ENCODE measurements around the gene KCNT2.

DNA sequence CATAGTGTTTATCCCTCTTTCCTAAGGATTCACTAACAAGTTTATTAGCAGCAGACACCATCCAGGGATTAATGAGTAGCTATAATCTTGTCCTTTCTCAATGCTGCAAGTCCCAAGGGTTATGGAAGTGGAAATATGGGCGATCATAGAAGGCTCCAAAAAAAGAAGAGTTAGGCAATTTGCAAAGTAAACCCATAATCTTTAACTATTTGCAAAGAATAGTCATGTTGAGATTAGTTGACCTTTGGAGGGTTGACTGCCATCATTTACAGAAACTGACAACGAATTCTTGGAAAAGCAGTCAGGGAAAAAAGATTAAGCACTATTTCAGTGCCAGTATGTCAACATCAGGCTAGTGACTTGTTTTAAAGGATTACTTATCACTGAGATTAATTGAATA is 169.9 kb downstream of the KCNT2 start:
- TF ChIP-seq, protein P1, sequence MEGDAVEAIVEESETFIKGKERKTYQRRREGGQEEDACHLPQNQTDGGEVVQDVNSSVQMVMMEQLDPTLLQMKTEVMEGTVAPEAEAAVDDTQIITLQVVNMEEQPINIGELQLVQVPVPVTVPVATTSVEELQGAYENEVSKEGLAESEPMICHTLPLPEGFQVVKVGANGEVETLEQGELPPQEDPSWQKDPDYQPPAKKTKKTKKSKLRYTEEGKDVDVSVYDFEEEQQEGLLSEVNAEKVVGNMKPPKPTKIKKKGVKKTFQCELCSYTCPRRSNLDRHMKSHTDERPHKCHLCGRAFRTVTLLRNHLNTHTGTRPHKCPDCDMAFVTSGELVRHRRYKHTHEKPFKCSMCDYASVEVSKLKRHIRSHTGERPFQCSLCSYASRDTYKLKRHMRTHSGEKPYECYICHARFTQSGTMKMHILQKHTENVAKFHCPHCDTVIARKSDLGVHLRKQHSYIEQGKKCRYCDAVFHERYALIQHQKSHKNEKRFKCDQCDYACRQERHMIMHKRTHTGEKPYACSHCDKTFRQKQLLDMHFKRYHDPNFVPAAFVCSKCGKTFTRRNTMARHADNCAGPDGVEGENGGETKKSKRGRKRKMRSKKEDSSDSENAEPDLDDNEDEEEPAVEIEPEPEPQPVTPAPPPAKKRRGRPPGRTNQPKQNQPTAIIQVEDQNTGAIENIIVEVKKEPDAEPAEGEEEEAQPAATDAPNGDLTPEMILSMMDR (IDR thresholded peaks at IDR 0.05; ENCODE audit: poor library complexity, severe bottlenecking): no peak
- TF ChIP-seq SMC3 (conservative IDR thresholded peaks at IDR 0.05; ENCODE audit: poor library complexity) (no peak), RAD21 (conservative IDR thresholded peaks at IDR 0.05) (no peak), EP300 (conservative IDR thresholded peaks at IDR 0.05; ENCODE audit: poor library complexity, severe bottlenecking) (no peak), TAF1 (IDR thresholded peaks at IDR 0.05; ENCODE audit: low read depth) (no peak), POLR2AphosphoS5 (IDR thresholded peaks at IDR 0.05) (no peak)

All from neural cell (in vitro differentiated cells).